ENCODE measurements around the gene AGBL1. TPM values are rescaled to one million over a fixed set of nuclear protein-coding genes. Genes with fewer than 3 reads are reported as not detected.

Gene AGBL1
- total RNA-seq, 6 experiments from 2014 or later, result not detected

DNA sequence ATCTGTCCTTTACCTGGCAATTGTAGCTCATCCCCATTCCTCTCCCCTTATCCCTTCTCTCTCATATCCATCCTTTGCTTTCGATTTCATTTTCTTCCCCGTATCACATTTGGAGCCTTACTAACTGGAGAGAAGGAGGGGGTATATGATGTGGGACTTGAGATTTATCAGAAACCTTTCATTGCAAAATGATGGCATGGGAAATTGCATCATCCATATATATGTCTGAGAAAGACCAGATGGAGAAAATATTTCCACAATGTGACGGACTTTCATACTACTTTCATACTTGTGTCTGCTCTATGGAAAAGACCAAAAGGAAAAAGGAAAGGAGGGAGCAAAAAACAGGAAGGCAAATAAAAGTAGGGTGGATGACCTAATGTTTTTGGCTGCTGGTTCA, 675.2 kb downstream of the AGBL1 start:
- no peak for DNase-seq
- no peaks in the 10 kb centered on the region for H3K4me1 Mint-ChIP-seq (ENCODE audit: low read depth)
- TF ChIP-seq, protein P1, sequence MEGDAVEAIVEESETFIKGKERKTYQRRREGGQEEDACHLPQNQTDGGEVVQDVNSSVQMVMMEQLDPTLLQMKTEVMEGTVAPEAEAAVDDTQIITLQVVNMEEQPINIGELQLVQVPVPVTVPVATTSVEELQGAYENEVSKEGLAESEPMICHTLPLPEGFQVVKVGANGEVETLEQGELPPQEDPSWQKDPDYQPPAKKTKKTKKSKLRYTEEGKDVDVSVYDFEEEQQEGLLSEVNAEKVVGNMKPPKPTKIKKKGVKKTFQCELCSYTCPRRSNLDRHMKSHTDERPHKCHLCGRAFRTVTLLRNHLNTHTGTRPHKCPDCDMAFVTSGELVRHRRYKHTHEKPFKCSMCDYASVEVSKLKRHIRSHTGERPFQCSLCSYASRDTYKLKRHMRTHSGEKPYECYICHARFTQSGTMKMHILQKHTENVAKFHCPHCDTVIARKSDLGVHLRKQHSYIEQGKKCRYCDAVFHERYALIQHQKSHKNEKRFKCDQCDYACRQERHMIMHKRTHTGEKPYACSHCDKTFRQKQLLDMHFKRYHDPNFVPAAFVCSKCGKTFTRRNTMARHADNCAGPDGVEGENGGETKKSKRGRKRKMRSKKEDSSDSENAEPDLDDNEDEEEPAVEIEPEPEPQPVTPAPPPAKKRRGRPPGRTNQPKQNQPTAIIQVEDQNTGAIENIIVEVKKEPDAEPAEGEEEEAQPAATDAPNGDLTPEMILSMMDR (IDR thresholded peaks at IDR 0.05), result no peak

DNA sequence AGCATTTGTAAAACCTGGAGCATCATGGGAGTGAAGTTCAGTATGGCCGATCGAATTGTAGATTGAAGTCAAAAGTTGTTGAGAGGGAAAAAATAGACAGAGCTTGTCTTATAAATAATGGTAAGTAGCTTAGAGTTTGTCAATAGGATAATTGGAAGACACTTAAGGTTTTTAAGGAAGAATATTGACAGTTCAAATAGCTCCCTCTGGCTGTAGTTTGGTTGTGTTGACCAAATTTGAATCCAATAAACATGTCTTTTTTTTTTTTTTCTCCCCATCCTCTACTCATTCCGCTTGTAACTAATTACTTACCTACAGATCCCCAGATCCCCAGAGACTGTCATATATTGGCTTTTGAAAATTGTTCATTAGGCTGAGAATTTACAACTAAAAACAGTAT, 677.0 kb downstream of the AGBL1 start:
- peaks cover 65% of the 10 kb centered on the region for H3K9me3 Mint-ChIP-seq
- H3K27me3 Mint-ChIP-seq (ENCODE audit: insufficient read depth), result no peaks in the 10 kb centered on the region
- H3K4me3 Mint-ChIP-seq, result no peak overlapping the region
- no peak for DNase-seq
- H3K36me3 Mint-ChIP-seq (ENCODE audit: low read depth), result no peaks in the 10 kb centered on the region
- no peaks in the 10 kb centered on the region for H3K4me1 Mint-ChIP-seq (ENCODE audit: low read depth)
- TF ChIP-seq, protein P1 (IDR thresholded peaks at IDR 0.05), result peak; percentile 23; the same call in 1 of the 2 replicates
- no peak overlapping the region for H3K27ac Mint-ChIP-seq

More for the DNA sequence above, 675.2 kb downstream of the AGBL1 start:
- H3K9me3 Mint-ChIP-seq, result peaks cover 50% of the 10 kb centered on the region
- no peak overlapping the region for H3K4me3 Mint-ChIP-seq
- H3K36me3 Mint-ChIP-seq (ENCODE audit: low read depth), result no peaks in the 10 kb centered on the region
- no peak overlapping the region for H3K27ac Mint-ChIP-seq
- H3K27me3 Mint-ChIP-seq (ENCODE audit: insufficient read depth), result no peaks in the 10 kb centered on the region

GRCh38 chr15:86759800-86760523, 680.3 kb downstream of the AGBL1 start:
- no peak for DNase-seq
- TF ChIP-seq, protein P1 (IDR thresholded peaks at IDR 0.05), result no peak

GRCh38 chr15:86762874-86763273, 683.2 kb downstream of the AGBL1 start:
- H3K4me3 Mint-ChIP-seq, result no peak overlapping the region
- no peaks in the 10 kb centered on the region for H3K4me1 Mint-ChIP-seq (ENCODE audit: low read depth)
- no peaks in the 10 kb centered on the region for H3K27me3 Mint-ChIP-seq (ENCODE audit: insufficient read depth)
- DNase-seq, result no peak
- H3K36me3 Mint-ChIP-seq (ENCODE audit: low read depth), result no peaks in the 10 kb centered on the region
- no peak overlapping the region for H3K27ac Mint-ChIP-seq
- TF ChIP-seq, protein P1 (IDR thresholded peaks at IDR 0.05), result no peak
- H3K9me3 Mint-ChIP-seq, result peaks cover 44% of the 10 kb centered on the region

More at GRCh38 chr15:86759800-86760523, 680.3 kb downstream of the AGBL1 start:
- no peak overlapping the region for H3K4me3 Mint-ChIP-seq
- H3K4me1 Mint-ChIP-seq (ENCODE audit: low read depth), result no peaks in the 10 kb centered on the region
- peaks cover 66% of the 10 kb centered on the region for H3K9me3 Mint-ChIP-seq
- no peaks in the 10 kb centered on the region for H3K27me3 Mint-ChIP-seq (ENCODE audit: insufficient read depth)
- H3K27ac Mint-ChIP-seq, result no peak overlapping the region
- H3K36me3 Mint-ChIP-seq (ENCODE audit: low read depth), result no peaks in the 10 kb centered on the region

DNA sequence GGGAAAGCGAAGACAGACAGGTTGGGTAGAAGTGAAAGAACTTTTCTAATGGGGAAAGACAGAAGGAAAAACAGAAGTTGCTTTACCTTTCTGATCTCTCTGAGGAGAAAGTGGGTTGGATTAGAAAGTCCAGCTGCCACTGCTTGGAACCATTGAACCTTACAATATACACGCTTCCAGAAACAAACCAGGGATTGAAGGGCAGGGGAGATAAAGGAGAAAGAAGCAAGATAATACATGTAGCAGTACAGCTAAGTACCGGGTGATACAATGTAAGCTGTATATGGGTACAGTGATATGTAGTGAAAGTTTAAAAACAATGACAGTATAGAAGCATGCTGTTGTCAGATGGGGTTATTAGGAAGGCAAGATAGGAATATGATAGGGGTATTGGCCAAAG, 684.4 kb downstream of the AGBL1 start:
- H3K9me3 Mint-ChIP-seq, result peaks cover 49% of the 10 kb centered on the region
- H3K27ac Mint-ChIP-seq, result no peak overlapping the region
- no peaks in the 10 kb centered on the region for H3K4me1 Mint-ChIP-seq (ENCODE audit: low read depth)
- TF ChIP-seq, protein P1 (IDR thresholded peaks at IDR 0.05), result no peak
- no peak overlapping the region for H3K4me3 Mint-ChIP-seq
- H3K36me3 Mint-ChIP-seq (ENCODE audit: low read depth), result no peaks in the 10 kb centered on the region
- no peaks in the 10 kb centered on the region for H3K27me3 Mint-ChIP-seq (ENCODE audit: insufficient read depth)
- DNase-seq, result no peak

Measured in HFFc6 (cell line).